CD1c-positive myeloid dendritic cell (primary cell): ENCODE results near the gene FILIP1.
A peak's percentile ranks its signal among the peaks of the same experiment; 100 is the strongest.

Source experiments
- DNase-seq: peaks from one replicate; pipeline ENCODE4 v3.0.0-alpha.2; 2016; ENCODE audit errors: extremely low spot score

FILIP1 gene

GRCh38 chr6:75266716-75267291 lies 226.8 kb downstream of the FILIP1 start:
- peak; percentile 68 for DNase-seq

- no peak for DNase-seq
These were observed 230.2 kb downstream of the FILIP1 start for GRCh38 chr6:75263401-75263750.

GRCh38 chr6:75262716-75263400 lies 230.7 kb downstream of the FILIP1 start:
- DNase-seq, result no peak

GRCh38 chr6:75261299-75261698 lies 232.3 kb downstream of the FILIP1 start:
- no peak for DNase-seq

DNA sequence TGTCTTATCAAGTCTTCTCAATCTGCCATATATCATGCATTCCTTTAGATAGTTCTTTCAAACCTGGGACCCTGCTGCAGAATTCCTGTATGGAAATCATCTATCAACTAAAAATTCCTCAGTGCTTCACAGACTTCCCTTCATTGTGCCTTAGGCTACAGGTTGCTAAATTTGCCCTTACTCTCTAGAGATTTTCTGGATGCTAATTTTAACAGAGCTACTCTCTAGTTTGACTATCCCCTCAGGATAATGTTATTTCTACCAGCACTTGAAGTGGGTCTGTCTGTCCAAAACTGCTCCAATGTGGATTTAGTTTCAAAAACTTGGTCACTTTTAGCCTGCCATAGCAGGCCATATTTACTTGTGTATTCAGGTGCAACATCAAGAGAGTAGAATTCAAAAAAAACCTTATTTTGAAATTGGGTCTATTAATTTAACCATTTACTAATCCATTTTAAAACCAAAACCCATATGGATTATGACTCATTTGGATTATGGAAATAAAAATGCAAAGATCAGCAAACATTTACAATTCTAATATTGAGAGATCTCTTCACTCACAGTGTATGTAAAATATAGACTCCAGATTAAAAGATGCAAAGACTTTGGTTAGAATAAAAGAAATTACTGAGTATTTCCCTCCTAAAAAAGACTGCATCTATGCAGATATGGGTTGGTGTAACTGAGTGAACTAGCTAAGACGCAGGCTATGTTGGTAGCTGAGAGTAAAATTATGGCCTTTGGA lies 236.1 kb downstream of the FILIP1 start:
- DNase-seq, result no peak

DNA sequence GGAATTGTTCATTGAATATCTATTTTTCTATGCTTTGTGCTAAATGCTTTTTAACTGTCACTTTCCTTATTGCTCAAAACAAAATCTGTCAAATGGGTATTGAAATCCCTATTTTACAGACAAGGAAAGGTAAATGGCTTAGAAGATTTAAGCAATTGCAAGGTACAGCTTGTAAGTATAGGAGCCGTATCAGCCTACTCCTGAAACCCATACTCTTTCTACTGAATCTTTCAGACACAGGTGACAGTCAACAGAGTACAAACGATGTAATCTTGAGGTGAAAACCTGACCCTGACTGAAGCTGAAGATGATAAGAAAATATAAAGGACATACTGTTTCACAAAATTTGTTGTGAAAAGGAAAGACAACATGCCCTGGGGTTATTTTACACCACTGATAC lies 243.0 kb downstream of the FILIP1 start:
- no peak for DNase-seq

DNA sequence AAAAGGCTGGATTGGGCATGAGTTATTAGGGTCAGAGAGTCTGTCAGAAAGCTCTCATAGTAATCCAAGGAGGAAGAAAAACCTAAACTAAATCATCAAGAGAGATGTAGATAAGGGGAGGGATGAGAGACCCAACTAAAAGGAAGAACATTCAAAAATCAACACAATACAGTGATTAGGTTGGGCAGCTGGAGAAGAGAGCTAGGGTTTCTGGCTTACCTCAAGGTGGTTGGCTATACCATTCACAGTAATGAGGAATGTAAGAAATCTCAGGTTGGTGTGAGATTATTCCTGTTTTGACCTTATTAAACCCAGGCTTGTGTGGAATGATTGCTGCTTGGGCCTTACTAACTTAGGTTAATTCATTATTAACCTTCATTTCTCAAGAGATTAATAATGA lies 243.8 kb downstream of the FILIP1 start:
- DNase-seq, result no peak

GRCh38 chr6:75246386-75246785 lies 247.2 kb downstream of the FILIP1 start:
- DNase-seq, result no peak

GRCh38 chr6:75244063-75244584 lies 249.5 kb downstream of the FILIP1 start:
- peak; percentile 38 for DNase-seq

GRCh38 chr6:75243333-75244062 lies 250.1 kb downstream of the FILIP1 start, which contains the start of gene COX7A2:
COX7A2 (minus strand) TSS chr6:75243801; CDS start chr6:75243734, 67 bp downstream.
- DNase-seq, result peak; percentile 96
